ENCODE results near the gene FBXL5. TPM values are rescaled to one million over a fixed set of nuclear protein-coding genes. Genes with fewer than 3 reads are reported as not detected.

Gene FBXL5
- total and polyA plus RNA-seq, 2 donors (not counting 1 experiment from before 2014, with no cell fraction given), result 21.2 to 41.0 TPM

- H3K9me3 Mint-ChIP-seq (ENCODE audit: insufficient read depth), result no peaks in the 10 kb centered on the region
- Histone ChIP-seq H4K20me1 (ENCODE audit: control insufficient read depth, insufficient read depth, low read length, poor library complexity, severe bottlenecking) (no peaks in the 10 kb centered on the region), H3K4me1 (ENCODE audit: control insufficient read depth in 2 of 2, insufficient read depth in 2 of 2, low read length in 2 of 2) (no peaks in the 10 kb centered on the region), H2AFZ (ENCODE audit: insufficient read depth, low read depth, low read length, poor library complexity, severe bottlenecking) (no peak overlapping the region), H3K9me3 (ENCODE audit: control extremely low read depth in 1 of 3, control insufficient read depth in 2 of 3, insufficient read depth in 1 of 3, low read length in 2 of 3) (peaks cover 0 to 3% (median 0%) of the 10 kb centered on the region in 3 donors), H3K27me3 (replicated peaks in 1 of 4; ENCODE audit: control extremely low read depth in 1 of 4, control insufficient read depth in 3 of 4, insufficient read depth in 4 of 4, low read length in 3 of 4) (no peaks in the 10 kb centered on the region), H3K36me3 (replicated peaks in 1 of 2; ENCODE audit: control extremely low read depth in 1 of 2, control insufficient read depth in 1 of 2, extremely low read depth in 1 of 2, insufficient read depth in 2 of 2, low read length in 1 of 2) (no peaks in the 10 kb centered on the region), H3K79me2 (ENCODE audit: control insufficient read depth, insufficient read depth, low read length) (no peaks in the 10 kb centered on the region), H3K4me2 (replicated peaks; ENCODE audit: low read depth, low read length, poor library complexity, severe bottlenecking) (no peak overlapping the region), H3K9ac (ENCODE audit: low read length) (no peak overlapping the region), H3K4me3 (ENCODE audit: control extremely low read depth in 1 of 5, extremely low read depth in 1 of 5, insufficient read depth in 1 of 5, low read depth in 2 of 5, low read length in 4 of 5) (no peak overlapping the region), H3K27ac (ENCODE audit: low read length in 2 of 2) (no peak overlapping the region)
- TF ChIP-seq, protein P1, sequence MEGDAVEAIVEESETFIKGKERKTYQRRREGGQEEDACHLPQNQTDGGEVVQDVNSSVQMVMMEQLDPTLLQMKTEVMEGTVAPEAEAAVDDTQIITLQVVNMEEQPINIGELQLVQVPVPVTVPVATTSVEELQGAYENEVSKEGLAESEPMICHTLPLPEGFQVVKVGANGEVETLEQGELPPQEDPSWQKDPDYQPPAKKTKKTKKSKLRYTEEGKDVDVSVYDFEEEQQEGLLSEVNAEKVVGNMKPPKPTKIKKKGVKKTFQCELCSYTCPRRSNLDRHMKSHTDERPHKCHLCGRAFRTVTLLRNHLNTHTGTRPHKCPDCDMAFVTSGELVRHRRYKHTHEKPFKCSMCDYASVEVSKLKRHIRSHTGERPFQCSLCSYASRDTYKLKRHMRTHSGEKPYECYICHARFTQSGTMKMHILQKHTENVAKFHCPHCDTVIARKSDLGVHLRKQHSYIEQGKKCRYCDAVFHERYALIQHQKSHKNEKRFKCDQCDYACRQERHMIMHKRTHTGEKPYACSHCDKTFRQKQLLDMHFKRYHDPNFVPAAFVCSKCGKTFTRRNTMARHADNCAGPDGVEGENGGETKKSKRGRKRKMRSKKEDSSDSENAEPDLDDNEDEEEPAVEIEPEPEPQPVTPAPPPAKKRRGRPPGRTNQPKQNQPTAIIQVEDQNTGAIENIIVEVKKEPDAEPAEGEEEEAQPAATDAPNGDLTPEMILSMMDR (IDR thresholded peaks at IDR 0.05), result no peak
- TF ChIP-seq EZH2 (IDR thresholded peaks at IDR 0.05; ENCODE audit: borderline replicate concordance, insufficient read depth, low read depth, low read length, poor library complexity, severe bottlenecking), result no peak
- H3K27ac Mint-ChIP-seq, result no peak overlapping the region
- no CpG with 5 or more reads among the region's 3 CpGs for WGBS (ENCODE audit: insufficient coverage)
- peaks cover 22% of the 10 kb centered on the region for H3K27me3 Mint-ChIP-seq
- CTCF ChIA-PET, result no interaction called here
- no peaks in the 10 kb centered on the region for H3K4me1 Mint-ChIP-seq
- POLR2A ChIA-PET, result no interaction called here
- H3K4me3 Mint-ChIP-seq, result no peak overlapping the region
- intact Hi-C loops (cut with micrococcal nuclease), result no loop called here
- ATAC-seq (ENCODE audit: low read depth), result no peak
- no peak for DNase-seq
These were observed 40.6 kb upstream of the FBXL5 start for GRCh38 chr4:15695729-15696128.

GRCh38 chr4:15695240-15695699 lies 40.1 kb upstream of the FBXL5 start:
- H3K4me1 ChIP-seq (ENCODE audit: control insufficient read depth in 2 of 2, insufficient read depth in 2 of 2, low read length in 2 of 2), result no peaks in the 10 kb centered on the region
- intact Hi-C loops (cut with micrococcal nuclease), result no loop called here
- H3K36me3 ChIP-seq (replicated peaks in 1 of 2; ENCODE audit: control extremely low read depth in 1 of 2, control insufficient read depth in 1 of 2, extremely low read depth in 1 of 2, insufficient read depth in 2 of 2, low read length in 1 of 2), result no peaks in the 10 kb centered on the region

More at GRCh38 chr4:15695240-15695699, 40.1 kb upstream of the FBXL5 start:
- H3K9me3 Mint-ChIP-seq (ENCODE audit: insufficient read depth), result no peaks in the 10 kb centered on the region
- no peaks in the 10 kb centered on the region for H3K79me2 ChIP-seq (ENCODE audit: control insufficient read depth, insufficient read depth, low read length)
- H3K27me3 ChIP-seq (replicated peaks in 1 of 4; ENCODE audit: control extremely low read depth in 1 of 4, control insufficient read depth in 3 of 4, insufficient read depth in 4 of 4, low read length in 3 of 4), result no peaks in the 10 kb centered on the region
- no peaks in the 10 kb centered on the region for H4K20me1 ChIP-seq (ENCODE audit: control insufficient read depth, insufficient read depth, low read length, poor library complexity, severe bottlenecking)
- ATAC-seq (ENCODE audit: low read depth) (no peak), DNase-seq (no peak)
- no peak overlapping the region for H3K27ac Mint-ChIP-seq
- H3K9me3 ChIP-seq (ENCODE audit: control extremely low read depth in 1 of 3, control insufficient read depth in 2 of 3, insufficient read depth in 1 of 3, low read length in 2 of 3), result peaks cover 0 to 3% (median 0%) of the 10 kb centered on the region in 3 donors
- no peak overlapping the region for H2AFZ ChIP-seq (ENCODE audit: insufficient read depth, low read depth, low read length, poor library complexity, severe bottlenecking)
- ChIA-PET POLR2A (no interaction called here), CTCF (no interaction called here)
- H3K27ac ChIP-seq (ENCODE audit: low read length in 2 of 2), result no peak overlapping the region
- H3K27me3 Mint-ChIP-seq, result peaks cover 20% of the 10 kb centered on the region
- no peaks in the 10 kb centered on the region for H3K4me1 Mint-ChIP-seq
- no peak for TF ChIP-seq EZH2 (IDR thresholded peaks at IDR 0.05; ENCODE audit: borderline replicate concordance, insufficient read depth, low read depth, low read length, poor library complexity, severe bottlenecking)
- TF ChIP-seq, protein P1 (IDR thresholded peaks at IDR 0.05), result no peak
- no peak overlapping the region for H3K4me3 Mint-ChIP-seq
- WGBS (ENCODE audit: insufficient coverage), result 96% methylated on average over 5 of the region's 10 CpGs
- H3K9ac ChIP-seq (ENCODE audit: low read length), result no peak overlapping the region
- no peak overlapping the region for H3K4me3 ChIP-seq (ENCODE audit: control extremely low read depth in 1 of 5, extremely low read depth in 1 of 5, insufficient read depth in 1 of 5, low read depth in 2 of 5, low read length in 4 of 5)
- H3K4me2 ChIP-seq (replicated peaks; ENCODE audit: low read depth, low read length, poor library complexity, severe bottlenecking), result no peak overlapping the region
